ENCODE results near the gene CA5A. TPM values are rescaled to one million over a fixed set of nuclear protein-coding genes. Genes with fewer than 3 reads are reported as not detected.

CA5A gene
- not detected in 2 replicates for total RNA-seq (2012; rRNA removed)
- not detected in 2 replicates for polyA plus RNA-seq (2012; rRNA removed)
- polyA plus RNA-seq (2012; cell fraction: cytosol; rRNA removed): not detected in 2 replicates
- not detected in 2 replicates for polyA plus RNA-seq (2012; cell fraction: nucleus; rRNA removed; ENCODE audit: low replicate concordance)
- percentile 2 among the genes with signal in this experiment for Bru-seq, nascent RNA
- not detected for BruChase-seq, experiment 1, labeled RNA remaining after a 6-hour chase
- BruChase-seq, experiment 2, labeled RNA remaining after a 2-hour chase: percentile 2 among the genes with signal in this experiment
- long read RNA-seq: 0 reads

DNA sequence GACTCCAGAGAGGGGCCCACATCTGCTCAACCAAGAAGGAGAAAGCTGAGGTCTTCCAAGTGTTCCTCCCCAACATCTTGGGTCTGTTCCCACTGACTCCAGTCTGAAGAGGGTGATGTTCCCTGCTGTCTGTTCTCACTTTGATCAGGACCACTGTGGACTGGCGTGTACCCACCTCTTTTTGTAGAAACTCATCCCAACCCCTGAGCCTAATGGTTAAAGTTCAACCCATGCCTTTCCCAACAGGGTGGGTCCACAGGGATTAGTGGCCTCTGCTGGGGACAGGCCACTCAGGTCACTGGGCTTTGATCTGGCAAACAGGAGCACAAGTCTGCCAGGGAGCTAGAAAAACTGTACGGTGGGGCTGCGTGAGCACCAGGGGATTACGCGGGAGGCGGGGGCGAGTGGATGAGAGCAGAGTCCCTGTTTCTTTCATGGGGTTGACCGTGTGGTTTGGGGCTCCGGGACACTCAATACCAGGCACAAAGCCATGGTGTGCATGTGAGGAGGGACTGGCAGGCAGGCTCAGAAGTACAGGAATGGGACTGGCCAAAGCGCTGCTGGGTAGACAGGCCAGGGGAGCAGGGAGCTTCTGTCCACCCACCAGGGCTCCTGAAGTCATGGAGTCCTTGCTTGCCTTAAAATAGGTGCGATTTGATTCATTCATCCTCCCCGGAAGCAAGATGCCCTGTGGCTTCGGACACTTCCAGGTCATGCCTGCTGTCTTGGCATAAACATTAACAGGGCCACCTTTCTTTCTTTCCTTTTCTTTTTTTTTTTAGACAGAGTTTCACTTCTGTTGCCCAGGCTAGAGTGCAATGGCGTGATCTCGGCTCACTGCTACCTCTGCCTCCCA lies at the start of gene CA5A:
TSS of gene CA5A (minus strand) at position 155 of the 856 bp plus-strand sequence. CDS start at position 76, 79 bp downstream.
- Histone ChIP-seq H4K20me1 (ENCODE audit: insufficient read depth, low read length) (no peaks in the 10 kb centered on the region), H3K56ac (ENCODE audit: extremely low read depth, insufficient read depth, low read length) (no peak within 1 kb of the TSS), H3K27me3 (ENCODE audit: control insufficient read depth, insufficient read depth, low read length) (peaks cover 19% of the 10 kb centered on the region), H3K9ac (ENCODE audit: low read depth, low read length) (no peak within 1 kb of the TSS), H3K9me1 (ENCODE audit: insufficient read depth, low read length) (no peaks in the 10 kb centered on the region), H3K4me3 (ENCODE audit: insufficient read depth, low read depth, low read length) (no peak within 1 kb of the TSS), H3K4me2 (ENCODE audit: low read depth, low read length) (no peak within 1 kb of the TSS), H2BK20ac (ENCODE audit: low read depth, low read length) (no peak within 1 kb of the TSS), H2BK15ac (ENCODE audit: low read depth, low read length) (no peak within 1 kb of the TSS), H3K4ac (ENCODE audit: low read depth, low read length) (no peak within 1 kb of the TSS), H3K9me3 (ENCODE audit: control insufficient read depth, insufficient read depth, low read length) (no peaks in the 10 kb centered on the region), H3K4me1 (ENCODE audit: control insufficient read depth, insufficient read depth, low read length) (no peaks in the 10 kb centered on the region), H2AK9ac (replicated peaks; ENCODE audit: low read depth, low read length, poor library complexity) (no peak within 1 kb of the TSS), H3K27ac (ENCODE audit: insufficient read depth, low read length) (no peak within 1 kb of the TSS), H3K18ac (ENCODE audit: low read depth, low read length) (no peak within 1 kb of the TSS), H2BK5ac (ENCODE audit: low read depth, low read length, poor library complexity, severe bottlenecking) (no peak within 1 kb of the TSS), H2AK5ac (ENCODE audit: low read depth, low read length) (no peak within 1 kb of the TSS), H4K91ac (ENCODE audit: insufficient read depth, low read depth, low read length) (no peak within 1 kb of the TSS), H2BK120ac (ENCODE audit: low read depth, low read length) (no peak within 1 kb of the TSS), H3K36me3 (ENCODE audit: control insufficient read depth, insufficient read depth, low read length) (no peaks in the 10 kb centered on the region), H3K23ac (ENCODE audit: low read depth, low read length) (no peak within 1 kb of the TSS), H3K79me1 (ENCODE audit: low read depth in 1 of 2, low read length in 2 of 2) (no peaks in the 10 kb centered on the region), H2AFZ (replicated peaks; ENCODE audit: low read length, poor library complexity) (no peak within 1 kb of the TSS), H3K14ac (replicated peaks; ENCODE audit: low read depth, low read length) (no peak within 1 kb of the TSS), H4K8ac (ENCODE audit: low read depth in 2 of 2, low read length in 2 of 2) (no peak within 1 kb of the TSS), H4K5ac (ENCODE audit: low read depth, low read length) (no peak within 1 kb of the TSS)
- no peak for TF ChIP-seq MXI1 (IDR thresholded peaks at IDR 0.05; ENCODE audit: borderline replicate concordance, low read depth, low read length)
- TF ChIP-seq NFE2L2 (IDR thresholded peaks at IDR 0.05; ENCODE audit: low read depth, low read length): no peak
- TF ChIP-seq RCOR1 (IDR thresholded peaks at IDR 0.05; ENCODE audit: insufficient replicate concordance, low read length): no peak
- no peak for TF ChIP-seq MAZ (IDR thresholded peaks at IDR 0.05; ENCODE audit: borderline replicate concordance, low read depth, low read length)
- no peak for TF ChIP-seq SMC3 (IDR thresholded peaks at IDR 0.05; ENCODE audit: low read depth, low read length)
- TF ChIP-seq POLR2A (IDR thresholded peaks at IDR 0.05; ENCODE audit: low read depth, low read length): no peak
- TF ChIP-seq MAFK (IDR thresholded peaks at IDR 0.05; ENCODE audit: low read depth, low read length): no peak
- no peak for TF ChIP-seq BHLHE40 (IDR thresholded peaks at IDR 0.05; ENCODE audit: low read depth, low read length)
- BruUV-seq (replicated peaks): no TSS peak
- WGBS, 2 experiments (ENCODE audit: extremely low coverage in 2 of 2, insufficient read length in 1 of 2): 88% methylated on average over 4 of the region's 15 CpGs; no CpG with 5 or more reads in 1 of the 2 experiments
- ATAC-seq (ENCODE audit: low read depth) (no peak), DNase-seq (no peak)
- in situ Hi-C loops (cut with MboI; ENCODE audit: low sequenced_read_pairs) (no loop called here), intact Hi-C loops (cut with micrococcal nuclease) (no loop called here), dilution Hi-C loops (cut with HindIII; ENCODE audit: low sequenced_read_pairs, unreplicated experiment) (no loop called here)
- ChIA-PET POLR2A (ENCODE audit: unreplicated experiment) (no interaction called here), CTCF (no interaction called here)

All from IMR-90 (cell line).